Measurements from ENCODE around the gene LIG4. TPM values are rescaled to one million over a fixed set of nuclear protein-coding genes. Genes with fewer than 3 reads are reported as not detected.
A peak's percentile ranks its signal among the peaks of the same experiment; 100 is the strongest.
"Not testable (repeated sequence)": the region's sequence is repeated elsewhere in the genome, so short reads cannot be mapped to it uniquely, and the experiment has no call there.

The LIG4 gene
- 7.8 TPM for total RNA-seq
- long read RNA-seq, partial matches to known transcripts = 0 of 5 reads
- long read RNA-seq, other reads (novel, unspliced or antisense) = 3 of 5 reads

DNA sequence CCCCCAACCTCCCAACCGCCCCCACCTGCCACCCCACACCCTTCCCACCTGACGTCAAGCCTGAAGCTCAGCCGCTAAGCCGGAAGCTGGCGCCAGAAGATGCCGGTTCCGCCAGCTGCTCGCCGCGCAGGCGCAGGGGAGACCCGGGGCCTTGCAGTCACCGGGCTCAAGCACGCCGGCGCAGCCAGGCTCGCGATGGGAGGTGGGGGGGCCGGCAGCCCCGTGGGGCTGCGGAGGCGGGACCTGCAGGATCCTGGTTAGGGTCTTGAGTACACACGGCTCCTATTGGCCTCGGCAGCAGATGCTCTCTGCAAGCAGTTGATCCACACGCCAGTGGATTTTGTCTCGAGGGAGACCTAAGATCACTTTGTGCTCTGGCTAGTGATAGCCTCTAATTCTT lies at the start of gene LIG4:
Gene LIG4, minus strand, starts transcription at position 101 of the 400 bp plus-strand sequence. CDS start 4,268 bp downstream, outside the sequence.
- intact Hi-C loops (cut with DNase I) = no loop called here
- peak; percentile 88 for ATAC-seq
- peak; percentile 97 for DNase-seq (ENCODE audit: missing footprints)

DNA sequence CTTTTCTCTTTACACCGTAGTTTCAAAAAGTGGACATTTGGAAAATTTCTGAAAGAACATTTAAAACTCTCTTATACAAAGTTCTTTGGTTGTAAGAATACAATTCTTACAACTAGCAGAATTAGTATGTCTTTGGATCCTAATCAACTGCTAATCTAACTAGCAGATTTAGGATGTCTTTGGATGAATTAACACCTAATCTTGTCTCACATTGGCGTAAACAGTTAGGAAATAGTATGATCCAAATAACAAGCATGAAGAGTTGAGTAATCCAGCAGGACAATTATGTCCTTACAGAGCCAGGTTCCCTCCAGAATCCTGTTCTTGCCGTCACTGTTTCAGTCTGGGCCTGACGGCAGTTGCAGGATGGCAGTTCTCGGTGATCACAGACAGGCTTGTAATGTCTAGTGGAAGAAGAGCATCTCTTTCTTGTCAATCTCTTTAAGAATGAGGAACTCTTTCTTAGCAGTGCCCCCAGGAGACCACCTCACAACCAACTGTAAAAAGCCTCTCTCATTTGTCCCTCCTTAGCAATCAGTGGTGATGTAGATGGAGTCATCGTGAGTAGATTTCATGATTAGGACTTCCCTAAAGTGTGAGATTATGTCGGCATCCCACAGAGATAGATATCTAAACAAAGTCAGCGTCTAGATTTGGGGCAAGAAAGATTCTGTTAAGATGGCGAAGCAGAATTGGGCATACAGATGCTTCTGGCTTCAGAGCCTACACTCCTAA lies 48.5 kb upstream of the LIG4 start:
- intact Hi-C loops (cut with DNase I) = no loop called here
- no peak for ATAC-seq
- no peak for DNase-seq (ENCODE audit: missing footprints)

DNA sequence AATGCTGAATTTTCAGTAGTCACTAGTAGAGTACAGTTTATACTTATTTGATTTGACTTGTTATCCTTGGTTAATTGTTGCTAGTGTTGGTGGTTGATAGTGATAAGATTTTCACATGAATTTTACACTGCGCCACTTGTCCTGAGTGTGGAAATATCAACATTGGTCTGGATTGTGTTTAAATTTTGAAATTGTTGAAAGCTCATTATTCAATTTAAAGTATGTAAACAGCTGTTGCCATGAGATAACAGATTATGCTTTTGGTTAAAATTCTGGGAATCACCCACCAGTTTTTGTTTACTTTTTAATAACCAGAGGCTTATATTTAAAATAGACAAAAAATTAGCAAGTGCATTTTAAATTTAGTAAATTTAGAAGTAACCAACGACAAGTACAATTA lies 41.9 kb upstream of the LIG4 start:
- no peak for ATAC-seq
- no peak for DNase-seq (ENCODE audit: missing footprints)
- intact Hi-C loops (cut with DNase I) = no loop called here

DNA sequence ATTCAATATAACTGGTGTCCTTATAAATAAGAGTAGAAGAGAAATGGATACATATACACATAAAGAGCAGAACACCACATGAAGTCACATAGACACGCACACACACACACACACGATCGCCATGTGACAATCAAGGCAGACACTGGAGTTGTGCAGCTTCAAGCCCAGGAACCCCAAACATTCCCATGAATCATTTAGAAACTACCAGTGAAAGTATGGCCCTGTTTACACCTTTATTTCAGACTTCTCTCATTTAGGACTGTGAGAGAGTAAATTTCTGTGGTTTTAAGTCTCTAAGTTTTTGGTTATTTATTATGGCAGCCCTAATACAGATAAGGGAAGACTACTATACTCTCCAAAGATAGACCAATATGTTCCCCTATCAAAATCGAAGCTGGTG lies 33.8 kb upstream of the LIG4 start:
- intact Hi-C loops (cut with DNase I) = no loop called here
- ATAC-seq (no peak), DNase-seq (ENCODE audit: missing footprints) (no peak)

DNA sequence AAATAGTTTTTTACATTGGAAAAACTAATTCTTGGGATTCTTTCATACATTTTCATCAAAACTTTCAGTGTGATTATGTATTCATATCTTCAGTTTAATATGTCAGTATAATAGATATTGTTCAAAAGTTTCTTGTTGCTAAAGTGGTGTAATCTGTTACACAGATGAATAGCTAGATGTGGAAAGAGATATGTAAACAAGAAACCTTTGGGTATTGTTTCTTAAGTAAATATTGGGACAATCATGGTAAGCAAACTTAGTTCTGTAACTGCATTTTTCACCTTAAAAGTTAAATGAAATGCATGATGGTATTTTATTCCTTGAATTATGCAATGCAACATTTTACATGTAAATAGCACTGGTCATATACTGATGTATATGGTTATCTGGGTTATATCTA lies 15.0 kb upstream of the LIG4 start:
- intact Hi-C loops (cut with DNase I) = no loop called here
- DNase-seq (ENCODE audit: missing footprints) (no peak), ATAC-seq (no peak)

DNA sequence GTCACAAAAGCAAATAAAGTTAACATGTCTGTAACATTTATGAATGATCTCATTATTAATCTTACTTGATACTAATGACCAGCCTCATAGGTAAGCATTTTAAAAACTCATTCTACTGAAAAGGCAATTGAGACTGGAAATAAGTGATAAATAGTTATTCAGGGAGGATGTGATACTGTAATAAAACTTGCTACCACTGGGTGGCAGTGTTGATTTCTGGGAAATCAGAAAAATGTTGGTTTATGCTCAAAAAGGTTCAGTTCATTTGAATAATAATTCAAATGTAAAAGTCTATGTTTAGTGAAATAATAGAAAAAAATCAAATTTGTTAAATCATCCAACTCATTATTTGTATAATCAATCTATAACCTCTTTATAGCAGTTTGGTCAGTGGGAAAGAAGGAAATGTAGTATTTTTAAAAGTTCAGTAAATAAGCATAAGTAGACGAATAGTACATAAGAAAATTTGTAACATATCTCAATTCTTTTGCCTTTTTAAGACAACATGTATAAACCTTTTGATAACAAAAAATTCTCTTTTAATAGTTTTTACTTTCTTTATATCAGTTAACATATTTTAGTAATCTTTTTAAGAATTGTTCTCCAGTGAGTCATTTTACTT lies 12.4 kb upstream of the LIG4 start:
- ATAC-seq = no peak
- intact Hi-C loops (cut with DNase I) = no loop called here
- DNase-seq (ENCODE audit: missing footprints) = no peak

DNA sequence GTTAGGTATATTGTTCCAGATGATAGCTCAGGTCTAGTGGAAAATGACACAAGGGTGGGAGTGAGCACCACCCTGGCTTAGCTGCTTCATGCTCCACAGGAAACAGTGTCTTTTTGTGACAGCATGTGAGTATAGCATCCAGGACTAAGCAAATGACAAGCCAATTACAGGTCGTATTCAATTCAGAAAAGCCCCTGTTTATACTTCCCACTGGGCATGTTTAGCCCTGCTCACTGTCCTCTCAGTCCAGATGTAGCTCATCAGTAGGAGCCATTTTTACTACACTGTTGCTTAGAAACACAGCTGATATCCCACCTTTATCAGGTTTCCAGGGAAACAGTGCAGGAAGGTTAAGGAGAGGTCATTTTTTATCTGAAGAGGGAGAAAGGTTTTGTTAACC lies 10.8 kb upstream of the LIG4 start:
- no peak for ATAC-seq
- no peak for DNase-seq (ENCODE audit: missing footprints)
- intact Hi-C loops (cut with DNase I) = no loop called here

DNA sequence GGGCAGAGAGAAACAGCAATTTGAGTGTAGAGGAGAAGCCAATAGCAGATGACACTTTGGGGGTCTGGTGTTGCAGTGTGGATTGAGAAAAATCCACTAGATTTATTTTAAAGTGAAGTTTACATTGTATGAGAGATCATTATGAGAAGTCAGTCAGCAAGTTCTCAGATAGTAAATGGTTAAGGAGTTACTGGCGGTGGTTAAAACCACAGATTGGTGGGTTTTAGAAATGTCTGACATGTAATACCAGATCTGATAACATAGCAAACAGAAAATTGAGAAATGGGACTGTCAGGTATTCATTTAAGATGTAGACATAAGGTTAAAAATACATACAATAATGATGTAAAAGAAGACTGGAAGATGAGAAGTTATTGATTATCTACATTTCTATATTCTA lies 10.1 kb upstream of the LIG4 start:
- intact Hi-C loops (cut with DNase I) = no loop called here
- no peak for ATAC-seq
- no peak for DNase-seq (ENCODE audit: missing footprints)

DNA sequence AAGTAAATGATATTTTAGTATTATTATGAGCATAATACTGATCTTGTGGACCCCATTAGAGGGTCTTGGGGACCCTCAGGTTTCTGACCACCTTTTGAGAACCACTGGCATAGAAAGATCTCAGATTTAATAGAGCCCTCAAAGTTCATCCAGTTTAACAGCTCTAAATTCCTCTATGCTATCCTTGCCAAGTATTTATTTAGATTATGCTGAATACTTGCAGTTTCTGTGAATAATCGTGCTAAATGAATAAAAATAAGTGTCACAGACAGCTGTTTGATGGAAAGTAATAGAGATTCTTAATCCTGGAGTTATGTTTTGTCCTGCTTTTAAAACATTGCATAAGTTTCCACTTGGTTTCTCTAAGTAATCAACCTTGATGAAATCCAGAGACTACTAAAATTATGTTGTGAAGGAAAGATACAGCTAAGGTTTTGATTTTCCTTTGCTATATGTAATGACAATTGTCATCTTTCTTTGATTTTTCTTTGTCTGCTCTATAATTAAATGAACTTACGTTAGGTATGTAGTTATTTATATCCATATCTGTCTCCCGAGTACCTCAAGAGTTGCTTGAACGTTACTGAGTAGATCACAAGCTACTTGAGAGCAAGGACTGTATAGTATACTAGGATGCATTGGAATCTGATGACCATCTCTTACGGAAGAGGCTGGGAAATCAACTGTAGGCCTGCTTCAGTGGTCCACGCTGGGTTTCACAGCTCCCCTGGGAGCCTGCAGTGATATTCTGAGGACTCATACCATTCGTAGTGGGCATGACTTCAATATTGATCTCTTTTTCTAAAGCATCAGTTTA lies 8.6 kb upstream of the LIG4 start:
- DNase-seq (ENCODE audit: missing footprints) (no peak), ATAC-seq (peak; percentile 50)
- intact Hi-C loops (cut with DNase I) = no loop called here

DNA sequence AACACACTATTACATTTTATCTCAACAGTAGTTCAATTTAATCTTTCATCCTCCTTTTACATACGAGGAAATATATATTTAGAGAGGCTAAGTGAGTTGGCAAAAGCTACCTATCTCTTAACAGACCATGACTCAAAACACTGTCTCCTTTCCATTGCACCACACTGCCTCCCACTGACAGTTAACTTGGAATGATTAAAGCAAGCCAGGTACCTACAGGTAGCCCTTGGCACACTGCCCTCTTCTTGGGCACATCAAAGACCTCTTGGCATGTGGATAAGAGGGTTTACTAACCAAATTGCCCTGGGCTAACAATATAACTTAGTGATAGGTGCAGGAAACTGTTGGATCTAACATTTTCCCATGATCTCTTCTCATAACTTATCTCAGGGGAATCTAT lies 4.7 kb upstream of the LIG4 start:
- no peak for DNase-seq (ENCODE audit: missing footprints)
- no peak for ATAC-seq
- intact Hi-C loops (cut with DNase I) = no loop called here

DNA sequence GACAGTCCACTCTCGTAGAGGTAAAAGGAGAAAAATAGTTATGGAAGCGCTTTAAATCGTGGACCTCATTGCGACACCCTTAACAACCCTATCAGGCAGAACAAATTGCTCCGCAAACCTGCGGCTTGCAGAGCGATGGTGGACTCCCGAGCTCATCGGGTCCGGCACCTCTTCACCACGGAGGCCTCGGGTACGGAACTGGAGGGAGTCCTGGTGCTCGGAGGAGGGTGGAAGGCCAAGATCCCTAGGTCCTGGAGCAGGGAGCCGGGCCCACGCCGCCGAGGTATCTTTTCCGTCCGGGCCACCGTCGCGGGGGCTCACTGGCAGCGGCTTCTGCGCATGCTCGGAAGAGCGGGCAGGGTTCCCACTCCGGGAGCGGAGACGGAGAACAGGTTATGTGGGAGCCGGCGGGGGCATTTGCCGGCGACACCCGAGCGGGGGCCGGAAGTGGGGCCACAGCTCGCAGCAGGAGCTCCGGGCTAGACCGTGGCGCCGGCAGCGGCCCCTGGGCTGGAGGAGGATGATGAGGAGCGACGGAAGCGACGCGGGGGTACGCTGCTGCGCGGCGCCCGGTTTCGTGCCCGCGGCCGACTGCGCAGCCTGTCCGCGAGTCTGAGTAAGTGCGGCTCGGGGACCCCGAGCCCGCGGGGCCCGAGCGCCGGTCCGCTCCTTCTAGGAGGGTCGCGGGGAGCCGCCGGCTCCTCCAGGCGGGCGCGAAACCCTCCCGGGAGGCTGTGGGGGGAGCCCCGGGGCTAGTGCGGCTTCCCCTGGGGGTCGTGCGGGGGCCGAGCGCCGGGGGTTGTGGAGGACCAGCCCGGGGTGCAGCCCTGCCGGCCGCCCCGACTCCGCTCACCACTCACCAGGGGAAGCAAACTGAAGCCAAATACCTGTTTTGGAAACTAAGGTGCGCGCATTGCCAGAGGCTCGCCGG lies 3.0 kb upstream of the LIG4 start, which contains the start of gene ABHD13:
Gene ABHD13, plus strand, starts transcription at position 349 of the 931 bp plus-strand sequence. CDS start 10,827 bp downstream, outside the sequence.
- ATAC-seq (peak; percentile 91), DNase-seq (ENCODE audit: missing footprints) (peak; percentile 95)
- intact Hi-C loops (cut with DNase I) = no loop called here

DNA sequence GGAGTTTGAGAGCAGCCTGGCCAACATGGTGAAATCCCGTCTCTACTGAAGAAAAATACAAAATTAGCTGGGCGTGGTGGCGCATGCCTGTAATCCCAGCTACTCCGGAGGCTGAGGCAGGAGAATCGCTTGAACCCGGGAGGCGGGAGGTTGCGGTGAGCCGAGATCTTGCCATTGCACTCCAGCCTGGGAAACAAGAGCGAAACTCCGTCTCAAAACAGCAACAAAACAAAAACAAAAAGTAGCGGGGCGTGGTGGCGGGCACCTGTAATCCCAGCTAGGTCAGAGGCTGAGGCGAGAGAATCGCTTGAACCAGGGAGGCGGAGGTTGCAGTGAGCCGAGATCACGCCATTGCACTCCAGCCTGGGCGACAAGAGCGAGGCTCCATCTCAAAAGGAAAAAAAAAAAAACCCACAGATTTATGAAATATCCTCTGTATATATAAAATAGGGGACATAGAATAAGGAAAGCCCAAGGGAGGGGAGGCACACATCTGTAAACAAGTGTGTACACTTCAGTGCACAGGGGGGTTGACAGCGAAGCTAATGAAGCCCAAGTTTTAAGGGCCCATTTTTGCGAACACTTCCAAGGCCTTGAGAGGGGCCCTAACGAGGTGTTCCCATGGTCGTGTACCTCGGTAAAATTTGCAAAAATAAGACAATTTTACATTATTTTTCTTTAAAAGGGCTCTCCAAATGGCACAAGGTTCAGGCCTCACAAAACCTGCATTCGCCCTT lies 2.1 kb upstream of the LIG4 start:
- intact Hi-C loops (cut with DNase I); ATAC-seq: not testable (repeated sequence)
- DNase-seq (ENCODE audit: missing footprints) = peak; percentile 32

DNA sequence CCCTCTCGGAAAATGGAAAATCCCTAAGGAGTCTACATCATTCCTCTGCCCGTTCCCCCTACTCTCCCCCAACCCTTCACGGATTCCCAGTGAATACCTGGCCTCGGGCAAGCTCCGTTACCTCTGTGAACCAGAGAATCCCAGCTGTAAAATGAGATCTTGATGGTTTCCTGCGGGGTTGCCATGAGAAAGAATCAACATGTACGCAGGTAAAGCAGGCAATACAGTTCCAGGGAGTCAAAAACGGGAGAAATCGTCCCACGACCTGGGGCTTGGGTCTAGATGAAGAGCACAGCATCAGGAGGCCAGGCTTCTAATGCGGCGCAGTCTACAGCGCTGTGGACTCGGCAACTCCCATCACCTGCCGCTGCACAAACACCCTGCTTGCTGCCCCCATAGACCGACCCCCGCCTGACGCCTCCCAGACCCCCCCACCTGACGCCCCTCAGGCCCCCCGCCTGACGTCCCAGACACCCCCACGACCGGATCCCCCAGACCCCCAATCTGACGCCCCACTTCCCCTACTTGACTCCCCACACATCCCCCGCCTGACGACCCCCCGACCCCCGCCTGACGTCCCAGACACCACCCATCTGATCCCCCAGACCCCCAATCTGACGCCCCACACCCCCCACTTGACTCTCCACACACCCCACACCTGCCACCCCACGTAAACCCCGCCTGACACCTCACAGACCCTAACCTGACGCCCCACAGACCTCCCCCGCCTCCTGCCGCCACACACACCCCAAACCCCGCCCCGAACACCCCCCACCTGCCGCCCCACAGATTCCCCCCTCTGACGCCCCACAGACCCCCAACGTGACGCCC lies 680 bp downstream of the LIG4 start:
- no peak for ATAC-seq
- DNase-seq (ENCODE audit: missing footprints) = peak; percentile 63
- intact Hi-C loops (cut with DNase I) = no loop called here

DNA sequence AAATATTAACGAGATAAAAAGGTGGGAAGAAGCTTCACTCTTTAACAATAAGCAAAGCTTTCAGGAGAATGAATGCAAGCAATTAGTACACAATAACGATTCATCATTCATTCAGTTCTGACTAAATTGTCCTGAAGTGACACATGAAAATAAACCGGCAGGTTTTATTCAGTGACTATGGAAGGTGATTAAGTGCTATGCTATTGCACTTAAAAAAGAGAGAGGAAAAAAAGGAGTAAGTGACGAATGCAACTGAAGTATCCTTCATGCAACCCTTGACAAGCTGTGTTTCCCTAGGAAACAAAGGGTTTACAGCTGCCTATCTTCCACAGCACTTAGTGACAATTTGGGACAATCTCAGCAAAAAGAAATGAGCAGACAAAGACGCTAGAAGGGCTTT lies 1.4 kb downstream of the LIG4 start:
- ATAC-seq (no peak), DNase-seq (ENCODE audit: missing footprints) (no peak)
- intact Hi-C loops (cut with DNase I) = no loop called here

DNA sequence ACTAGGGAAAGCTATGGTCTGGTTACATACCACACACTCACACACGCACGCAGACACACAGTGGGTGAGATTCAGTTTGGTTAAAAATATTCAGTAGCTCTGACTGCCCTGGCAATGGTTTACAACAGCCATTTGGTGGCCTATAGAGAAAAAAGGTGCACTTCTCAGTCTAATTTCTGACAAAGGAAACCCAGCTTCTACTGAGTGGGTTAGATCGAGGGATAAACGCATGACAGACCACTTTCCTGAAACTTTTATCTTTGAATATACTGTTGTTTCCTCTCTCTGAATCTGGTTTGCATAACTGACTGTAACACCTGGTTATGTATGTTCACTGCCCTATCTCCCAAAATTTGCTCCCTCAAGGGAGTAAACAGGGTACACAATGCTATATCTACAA lies 2.5 kb downstream of the LIG4 start:
- no peak for ATAC-seq
- intact Hi-C loops (cut with DNase I) = no loop called here
- DNase-seq (ENCODE audit: missing footprints) = no peak

DNA sequence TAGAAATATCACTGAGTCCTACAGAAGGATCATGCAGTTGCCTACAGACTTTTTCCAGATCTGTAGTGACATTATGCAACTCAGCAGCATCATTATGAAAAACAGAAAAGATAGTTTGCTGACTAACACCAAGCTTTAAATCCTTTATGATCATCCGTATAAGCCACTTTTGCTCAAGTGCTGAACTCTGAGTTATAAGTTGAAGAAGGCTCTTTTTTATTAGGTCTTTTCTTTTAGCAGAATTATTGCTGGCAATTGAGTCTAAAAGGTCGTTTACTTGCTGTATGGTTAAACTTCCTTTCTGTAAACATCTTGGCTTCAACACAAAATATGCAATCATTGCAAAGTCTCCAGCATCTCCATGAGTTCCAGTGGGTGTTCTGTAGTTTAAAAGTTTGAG lies 4.8 kb downstream of the LIG4 start:
- intact Hi-C loops (cut with DNase I) = no loop called here
- DNase-seq (ENCODE audit: missing footprints) = no peak
- ATAC-seq = no peak

DNA sequence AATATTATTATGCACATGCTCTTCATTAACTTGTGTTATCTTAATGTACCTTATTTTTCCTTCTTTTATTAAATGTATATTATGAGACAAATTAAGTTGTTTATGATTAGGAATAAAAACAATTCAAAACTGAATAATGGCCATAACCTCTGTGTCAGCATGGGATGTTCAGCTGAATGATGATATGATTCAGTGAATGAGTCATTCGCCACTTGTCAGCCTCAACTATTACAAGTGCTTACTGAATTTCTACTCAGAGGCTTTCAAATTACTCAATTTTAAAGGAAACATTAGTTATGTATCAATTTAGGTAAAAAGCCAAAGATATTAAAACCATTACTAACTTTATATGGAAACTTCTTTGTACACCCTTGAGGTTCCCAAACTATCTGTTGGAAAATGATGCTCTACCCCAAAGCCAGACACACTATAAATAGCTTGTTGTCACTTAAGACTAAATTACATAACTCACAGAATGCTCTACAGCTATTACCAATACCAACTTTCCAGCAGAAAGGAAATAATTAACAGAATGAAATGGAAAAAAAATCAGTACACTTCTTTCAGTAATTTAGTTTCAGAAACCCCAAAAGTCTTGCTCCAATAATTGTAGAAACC lies 14.4 kb downstream of the LIG4 start:
- no peak for ATAC-seq
- intact Hi-C loops (cut with DNase I) = no loop called here
- DNase-seq (ENCODE audit: missing footprints) = no peak

Measured in Right ventricle myocardium inferior (tissue), 1 donor.